Brain microvascular endothelial cell (primary cell): ENCODE measurements around the gene MXRA8.
"Not testable (repeated sequence)": the region's sequence is repeated elsewhere in the genome, so short reads cannot be mapped to it uniquely, and the experiment has no call there.

Source experiments
- DNase-seq: peaks from one replicate; pipeline ENCODE4 v3.0.0-alpha.2; 2020
- H3K27ac ChIP-seq: fragments of 250-450 bp; sonication (Bioruptor Pico); 2 replicates; pipeline ENCODE4 v1.5.1; 2020; ENCODE audit warnings: mild to moderate bottlenecking, moderate library complexity
- H3K27me3 ChIP-seq: fragments of 250-450 bp; sonication (Bioruptor Pico); replicated peaks from 2 replicates; pipeline ENCODE4 v1.5.1; 2020; ENCODE audit warnings: mild to moderate bottlenecking
- H3K36me3 ChIP-seq: fragments of 250-450 bp; sonication (Bioruptor Pico); replicated peaks from 2 replicates; pipeline ENCODE4 v1.5.1; 2020; ENCODE audit warnings: mild to moderate bottlenecking
- H3K4me3 ChIP-seq: 2 replicates; pipeline ENCODE4 v1.5.1; 2011; ENCODE audit warnings: low read depth, mild to moderate bottlenecking, control low read depth, low read length, moderate library complexity
- CTCF ChIP-seq: IDR thresholded peaks from 2 replicates; pipeline ENCODE4 v1.5.1; 2011; ENCODE audit warnings: low read depth, mild to moderate bottlenecking, moderate library complexity, low read length, control low read depth, inconsistent platforms; ENCODE audit errors: missing control alignments
- in situ Hi-C: cut with HindIII; loops from 2 replicates; pipeline ENCODE4 v1.10.0; 2017; ENCODE audit warnings: low sequenced_read_pairs, low pct_ligation_motif_present

The MXRA8 gene

GRCh38 chr1:1403653-1404052 is 45.3 kb upstream of the MXRA8 start:
- DNase-seq, result no peak
- H3K27ac ChIP-seq, result no peak overlapping the region
- no peak for TF ChIP-seq CTCF
- in situ Hi-C loops, result no loop called here
- no peaks in the 10 kb centered on the region for H3K27me3 ChIP-seq
- H3K4me3 ChIP-seq, result no peak overlapping the region
- peaks cover 33% of the 10 kb centered on the region for H3K36me3 ChIP-seq

DNA sequence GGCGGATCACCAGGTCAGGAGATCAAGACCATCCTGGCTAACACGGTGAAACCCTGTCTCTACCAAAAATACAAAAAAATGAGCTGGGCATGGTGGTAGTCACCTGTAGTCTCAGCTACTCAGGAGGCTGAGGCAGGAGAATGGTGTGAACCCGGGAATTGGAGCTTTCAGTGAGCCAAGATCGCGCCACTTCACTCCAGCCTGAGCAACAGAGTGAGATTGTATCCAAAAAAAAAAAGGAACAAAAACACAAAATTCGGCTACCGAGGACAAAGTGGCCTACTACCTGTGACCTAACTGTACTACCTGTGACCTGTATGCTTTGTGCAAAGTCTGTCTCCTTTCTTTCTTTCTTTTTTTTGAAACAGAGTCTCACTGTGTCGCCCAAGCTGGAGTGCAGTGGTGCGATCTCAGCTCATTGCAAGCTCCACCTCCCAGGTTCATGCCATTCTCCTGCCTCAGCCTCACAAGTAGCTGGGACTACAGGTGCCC is 44.6 kb upstream of the MXRA8 start:
- H3K4me3 ChIP-seq, DNase-seq, H3K27ac ChIP-seq, H3K27me3 ChIP-seq, in situ Hi-C loops: not testable (repeated sequence)
- H3K36me3 ChIP-seq, result peaks cover 33% of the 10 kb centered on the region

- H3K27ac ChIP-seq, result no peak overlapping the region
Observed at GRCh38 chr1:1402072-1402900, 43.9 kb upstream of the MXRA8 start.

DNA sequence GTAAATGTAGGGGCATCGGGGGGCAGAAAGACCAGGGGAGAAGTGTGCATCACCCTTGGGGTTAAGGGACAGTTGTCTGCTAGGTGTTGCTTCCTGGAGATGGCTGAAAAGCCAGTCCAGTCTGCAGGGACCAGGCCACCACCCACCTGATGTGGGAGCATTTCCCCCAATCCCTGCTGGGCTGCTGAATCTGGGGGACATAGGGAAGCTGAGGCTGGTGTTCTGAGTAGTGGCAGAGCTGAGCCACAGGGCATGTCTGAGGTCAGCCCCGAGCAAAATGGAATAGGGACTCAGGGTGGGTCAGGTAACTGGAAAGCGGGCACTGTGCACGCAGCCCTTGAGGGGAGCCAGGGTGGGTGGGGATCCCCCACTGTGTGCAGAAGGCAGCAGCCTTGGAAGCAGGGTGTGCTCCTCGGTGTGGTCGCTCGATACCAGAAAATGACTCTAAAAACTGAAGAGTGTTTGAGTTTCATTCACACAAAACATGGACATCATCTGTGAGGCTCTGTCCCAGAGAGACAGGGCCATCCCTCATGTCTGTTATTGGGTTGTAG is 43.2 kb upstream of the MXRA8 start:
- H3K36me3 ChIP-seq, result peaks cover 37% of the 10 kb centered on the region
- in situ Hi-C loops, result no loop called here
- no peaks in the 10 kb centered on the region for H3K27me3 ChIP-seq
- no peak for DNase-seq
- H3K27ac ChIP-seq, result no peak overlapping the region
- H3K4me3 ChIP-seq, result no peak overlapping the region
- no peak for TF ChIP-seq CTCF

More at GRCh38 chr1:1402072-1402900, 43.9 kb upstream of the MXRA8 start:
- in situ Hi-C loops, result no loop called here
- H3K4me3 ChIP-seq, result no peak overlapping the region
- peak; percentile 84 for TF ChIP-seq CTCF
- DNase-seq, result peak; percentile 46
- peaks cover 38% of the 10 kb centered on the region for H3K36me3 ChIP-seq
- H3K27me3 ChIP-seq, result no peaks in the 10 kb centered on the region

DNA sequence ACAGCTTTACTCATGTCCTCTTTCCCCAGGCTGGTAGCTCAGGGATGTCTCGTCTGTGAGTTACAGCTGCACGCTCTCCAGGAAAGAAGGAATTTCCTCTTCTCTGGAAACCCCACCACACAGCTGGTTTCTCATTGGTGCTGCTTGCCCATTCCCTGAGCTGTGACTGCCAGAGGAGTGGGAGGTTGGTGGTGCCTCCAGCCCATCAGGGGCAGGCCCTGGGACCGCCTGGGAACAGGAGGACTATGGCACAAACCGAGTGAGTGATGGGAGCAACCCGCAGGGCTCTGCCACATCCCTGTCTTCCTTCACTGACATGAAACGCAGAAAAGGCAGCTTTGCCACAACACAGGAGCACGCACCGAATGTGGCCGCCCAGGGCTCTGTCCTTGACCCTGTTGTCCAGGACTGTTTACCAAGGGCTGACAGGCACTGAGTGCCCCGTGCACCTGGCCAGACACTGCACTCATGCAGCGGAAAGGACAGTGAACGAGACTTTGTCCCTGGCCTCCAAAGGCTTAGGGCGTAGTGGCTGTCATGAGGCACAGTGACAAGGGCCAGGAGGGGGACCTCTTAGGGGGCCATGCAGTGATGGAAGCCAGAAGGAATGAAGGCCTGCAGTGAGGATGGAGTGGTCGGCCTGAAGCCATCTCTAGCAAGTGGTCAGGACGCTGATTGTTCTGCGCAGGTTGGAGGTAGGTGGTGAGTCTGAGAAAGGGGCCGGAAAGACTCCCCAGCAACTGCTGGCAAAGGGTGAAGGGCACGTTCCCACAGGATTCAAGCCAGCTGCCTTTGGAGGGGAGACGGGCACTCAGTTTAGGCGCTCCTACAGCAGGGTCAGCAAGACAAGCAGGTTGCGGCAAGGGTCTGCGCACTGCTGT is 42.5 kb upstream of the MXRA8 start:
- peaks cover 38% of the 10 kb centered on the region for H3K36me3 ChIP-seq
- no peak for DNase-seq
- peak overlapping the region; percentile 97 for H3K4me3 ChIP-seq
- H3K27me3 ChIP-seq, result no peaks in the 10 kb centered on the region
- H3K27ac ChIP-seq, result no peak overlapping the region
- no peak for TF ChIP-seq CTCF
- in situ Hi-C loops, result no loop called here
